Measurements from ENCODE around the gene RAD17.

GRCh38 chr5:69378376-69378775 lies 8.8 kb downstream of the RAD17 start:
- TF ChIP-seq CTCF (optimal IDR thresholded peaks at IDR 0.05 in 1 of 3, IDR thresholded peaks at IDR 0.05 in 1 of 3, conservative IDR thresholded peaks at IDR 0.05 in 1 of 3; ENCODE audit: extremely low read depth in 1 of 3, insufficient read depth in 2 of 3, low read length in 3 of 3): no peak
- no peak for TF ChIP-seq EZH2 (IDR thresholded peaks at IDR 0.05; ENCODE audit: low read length)

All from keratinocyte (primary cell).